Left ventricle myocardium inferior (tissue), 1 donor: Measurements from ENCODE around the gene NR2C2. TPM values are rescaled to one million over a fixed set of nuclear protein-coding genes. Genes with fewer than 3 reads are reported as not detected.

Source experiments
- DNase-seq: peaks from one replicate; pipeline ENCODE4 v3.0.0-alpha.2; 2020
- H3K27ac ChIP-seq: fragments of 200-600 bp; replicated peaks from 2 replicates; pipeline ENCODE4 v1.8.0; 2021
- H3K27me3 ChIP-seq: fragments of 200-600 bp; 2 replicates; pipeline ENCODE4 v1.8.0; 2021; ENCODE audit warnings: low read depth
- H3K36me3 ChIP-seq: fragments of 200-600 bp; 2 replicates; pipeline ENCODE4 v1.8.0; 2021
- H3K4me1 ChIP-seq: fragments of 200-600 bp; 2 replicates; pipeline ENCODE4 v1.8.0; 2021
- H3K4me3 ChIP-seq: fragments of 200-600 bp; 2 replicates; pipeline ENCODE4 v1.8.0; 2021; ENCODE audit warnings: mild to moderate bottlenecking, moderate library complexity
- H3K9me3 ChIP-seq: fragments of 200-600 bp; replicated peaks from 2 replicates; pipeline ENCODE4 v1.8.0; 2021
- CTCF ChIP-seq: fragments of 200-600 bp; IDR thresholded peaks from 2 replicates; pipeline ENCODE4 v1.8.0; 2021; ENCODE audit warnings: antibody characterized with exemption, mild to moderate bottlenecking, borderline replicate concordance
- intact Hi-C: fragments of 100-400 bp; cut with micrococcal nuclease; formaldehyde crosslinking; loops from one replicate; pipeline ENCODE4 v1.11.0; 2022
- total RNA-seq: library from RNA; stranded (reverse); fragmentation: NEBNext Ultra II Directional; extraction: Animal tissue kit (Norgen Biotek cat#: 25700); gene quantifications from one replicate; pipeline ENCODE4 v1.2.1, GENCODE V29; 2021
- donor health status: DM: no; HTN: yes; CAD: no; lungs with severe emphysema.

NR2C2 gene
- total RNA-seq, 1 donor from 2014 or later, result 27.4 TPM

DNA sequence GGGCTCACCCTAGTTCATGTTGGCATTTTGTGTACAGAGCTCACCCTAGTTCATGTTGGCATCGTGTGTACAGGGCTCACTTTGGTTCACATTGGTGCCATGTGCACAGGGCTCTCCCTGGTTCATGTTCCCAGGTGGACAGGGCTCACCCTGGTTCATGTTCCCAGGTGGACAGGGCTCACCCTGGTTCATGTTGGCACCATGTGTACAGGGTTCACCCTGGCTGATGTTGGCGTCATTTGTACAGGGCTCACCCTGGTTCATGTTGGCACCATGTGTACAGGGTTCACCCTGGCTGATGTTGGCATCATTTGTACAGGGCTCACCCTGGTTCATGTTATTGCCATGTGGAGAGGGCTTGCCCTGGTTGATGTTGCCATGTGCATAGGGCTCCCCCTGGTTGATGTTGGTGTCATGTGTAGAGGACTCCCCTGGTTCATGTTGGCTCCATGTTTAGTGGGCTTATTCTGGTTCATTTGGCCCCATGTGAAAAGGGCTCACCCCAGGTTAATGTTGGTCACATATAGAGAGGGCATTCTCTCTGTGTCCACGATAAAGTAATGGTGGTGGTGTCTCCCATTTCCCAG is 31.7 kb upstream of the NR2C2 start:
- H3K27me3 ChIP-seq, result peaks cover 4% of the 10 kb centered on the region
- no peak overlapping the region for H3K4me3 ChIP-seq
- H3K27ac ChIP-seq, result no peak overlapping the region
- peak; percentile 35 for TF ChIP-seq CTCF
- peaks cover 19% of the 10 kb centered on the region for H3K36me3 ChIP-seq
- H3K4me1 ChIP-seq, result peaks cover 9% of the 10 kb centered on the region
- DNase-seq, result no peak
- intact Hi-C loops, result no loop called here
- H3K9me3 ChIP-seq, result no peaks in the 10 kb centered on the region

GRCh38 chr3:14918356-14918860 is 29.0 kb upstream of the NR2C2 start:
- peaks cover 15% of the 10 kb centered on the region for H3K36me3 ChIP-seq

DNA sequence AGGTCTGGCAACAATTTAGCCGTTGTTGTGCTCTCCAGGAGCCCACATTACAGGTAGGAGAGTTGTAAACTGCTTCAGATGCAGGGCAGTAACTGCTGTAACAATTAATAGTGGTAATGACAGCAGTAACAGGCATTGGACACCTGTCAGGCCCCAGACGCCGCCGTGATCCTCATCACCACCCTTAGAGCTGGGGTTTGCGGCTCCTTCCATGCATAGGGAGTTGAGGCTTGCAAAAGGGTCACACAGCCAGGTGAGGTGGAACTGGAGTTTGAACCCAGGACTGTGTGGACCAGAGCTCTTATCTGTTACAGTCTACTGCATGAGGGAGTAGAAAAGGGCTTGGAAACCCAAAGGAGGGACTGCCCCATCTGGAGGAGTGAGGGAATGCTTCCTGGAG is 26.8 kb upstream of the NR2C2 start:
- H3K4me1 ChIP-seq, result peaks cover 9% of the 10 kb centered on the region
- H3K36me3 ChIP-seq, result peaks cover 25% of the 10 kb centered on the region
- no peaks in the 10 kb centered on the region for H3K9me3 ChIP-seq
- intact Hi-C loops, result loop anchor here (5.0 kb wide), 1 partner anchor 128 kb away; no protein-coding TSS in a partner anchor
- TF ChIP-seq CTCF, result no peak
- DNase-seq, result no peak
- peaks cover 4% of the 10 kb centered on the region for H3K27me3 ChIP-seq
- no peak overlapping the region for H3K4me3 ChIP-seq
- H3K27ac ChIP-seq, result no peak overlapping the region

More at GRCh38 chr3:14918356-14918860, 29.0 kb upstream of the NR2C2 start:
- no peak for TF ChIP-seq CTCF
- Histone ChIP-seq H3K27me3 (peaks cover 4% of the 10 kb centered on the region), H3K9me3 (no peaks in the 10 kb centered on the region), H3K4me3 (no peak overlapping the region), H3K27ac (no peak overlapping the region), H3K4me1 (peaks cover 18% of the 10 kb centered on the region)
- DNase-seq, result no peak
- intact Hi-C loops, result no loop called here

- intact Hi-C loops, result loop anchor here (5.0 kb wide), 1 partner anchor 129 kb away; no protein-coding TSS in a partner anchor
- peak; percentile 98 for TF ChIP-seq CTCF
- DNase-seq, result peak; percentile 89
- peaks cover 4% of the 10 kb centered on the region for H3K27me3 ChIP-seq
- no peaks in the 10 kb centered on the region for H3K9me3 ChIP-seq
- H3K4me3 ChIP-seq, result no peak overlapping the region
- H3K4me1 ChIP-seq, result peaks cover 9% of the 10 kb centered on the region
- H3K27ac ChIP-seq, result no peak overlapping the region
- H3K36me3 ChIP-seq, result peaks cover 26% of the 10 kb centered on the region
These were observed 26.3 kb upstream of the NR2C2 start for GRCh38 chr3:14921034-14921616.

DNA sequence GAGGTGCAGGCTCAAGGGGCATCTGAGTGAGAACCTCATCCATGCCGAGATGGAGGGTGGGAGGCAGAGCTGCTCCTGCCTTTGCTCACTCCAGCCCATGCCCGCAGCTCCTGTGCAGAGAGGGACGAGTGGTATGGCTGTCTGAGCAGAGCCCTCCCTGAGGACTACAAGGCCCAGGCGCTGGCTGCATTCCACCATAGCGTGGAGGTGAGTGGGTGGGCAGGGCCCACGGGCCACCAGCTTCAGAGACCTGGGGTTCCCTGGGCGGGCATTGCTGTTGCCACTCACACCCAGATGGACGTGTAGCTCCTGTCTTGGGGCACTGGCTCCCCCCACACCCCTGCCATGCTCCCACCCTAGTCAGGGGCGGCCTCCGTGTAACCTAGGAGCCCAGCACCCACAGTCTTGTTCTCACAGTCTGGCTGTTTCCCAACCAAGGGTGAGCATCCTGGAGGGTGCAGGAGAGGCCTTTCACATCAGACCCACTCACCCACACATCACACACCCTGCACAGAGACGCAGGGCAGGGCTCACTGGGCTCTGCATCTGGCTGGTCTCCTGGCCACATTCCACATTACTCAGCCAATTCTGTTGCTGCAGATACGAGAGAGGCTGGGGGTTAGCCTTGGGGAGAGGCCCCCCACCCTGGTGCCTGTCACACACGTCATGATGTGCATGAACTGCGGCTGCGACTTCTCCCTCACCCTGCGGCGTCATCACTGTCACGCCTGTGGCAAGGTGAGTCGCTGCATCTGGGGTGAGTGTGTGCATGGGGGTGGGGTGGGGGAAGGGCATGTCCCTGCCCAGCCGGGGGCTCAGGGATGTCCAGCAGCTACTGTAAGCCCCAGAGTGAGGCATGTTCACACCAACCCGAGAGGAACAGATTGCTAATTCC is 25.3 kb upstream of the NR2C2 start:
- intact Hi-C loops, result loop anchor here (5.0 kb wide), 1 partner anchor 130 kb away; no protein-coding TSS in a partner anchor
- Histone ChIP-seq H3K27ac (no peak overlapping the region), H3K36me3 (peaks cover 28% of the 10 kb centered on the region), H3K27me3 (peaks cover 4% of the 10 kb centered on the region), H3K4me1 (peaks cover 9% of the 10 kb centered on the region), H3K4me3 (no peak overlapping the region), H3K9me3 (no peaks in the 10 kb centered on the region)
- DNase-seq, result no peak
- no peak for TF ChIP-seq CTCF
